Activated CD4-positive, CD25-positive, alpha-beta regulatory T cell treated with anti-CD3 and anti-CD28 coated beads, Interleukin-2, amount 50 U/mL, for 16 hours (primary cell): ENCODE data around the gene ATG10.
"Not testable (repeated sequence)": the region's sequence is repeated elsewhere in the genome, so short reads cannot be mapped to it uniquely, and the experiment has no call there.

ENCODE experiments used
- DNase-seq: peaks from one replicate; pipeline ENCODE4 v3.0.0-alpha.2; 2020; ENCODE audit warnings: low read depth, low spot score

Gene ATG10

GRCh38 chr5:82119889-82120288 is 148.1 kb downstream of the ATG10 start:
- DNase-seq: no peak

- no peak for DNase-seq
Observed at GRCh38 chr5:82129723-82130285, 158.0 kb downstream of the ATG10 start.

- no peak for DNase-seq
Observed at GRCh38 chr5:82130602-82131001, 158.8 kb downstream of the ATG10 start.

- no peak for DNase-seq
Observed at GRCh38 chr5:82137205-82137604, 165.4 kb downstream of the ATG10 start.

- not testable (repeated sequence) for DNase-seq
Observed at GRCh38 chr5:82139837-82140236, 168.0 kb downstream of the ATG10 start.

GRCh38 chr5:82142217-82142841 is 170.5 kb downstream of the ATG10 start:
- no peak for DNase-seq

GRCh38 chr5:82142928-82143577 is 171.2 kb downstream of the ATG10 start:
- no peak for DNase-seq

GRCh38 chr5:82147860-82148573 is 176.2 kb downstream of the ATG10 start:
- no peak for DNase-seq

- no peak for DNase-seq
Observed at GRCh38 chr5:82149434-82149833, 177.6 kb downstream of the ATG10 start.

GRCh38 chr5:82150559-82150958 is 178.7 kb downstream of the ATG10 start:
- DNase-seq: no peak

- no peak for DNase-seq
Observed at GRCh38 chr5:82151204-82151603, 179.4 kb downstream of the ATG10 start.

- no peak for DNase-seq
Observed at GRCh38 chr5:82151662-82152061, 179.8 kb downstream of the ATG10 start.

- DNase-seq: no peak
Observed at GRCh38 chr5:82152978-82153481, 181.2 kb downstream of the ATG10 start.

- DNase-seq: no peak
Observed at GRCh38 chr5:82154776-82155175, 183.0 kb downstream of the ATG10 start.

GRCh38 chr5:82155305-82155704 is 183.5 kb downstream of the ATG10 start:
- no peak for DNase-seq

- DNase-seq: no peak
Observed at GRCh38 chr5:82156874-82157273, 185.1 kb downstream of the ATG10 start.

GRCh38 chr5:82158755-82159413 is 187.1 kb downstream of the ATG10 start:
- no peak for DNase-seq

- DNase-seq: no peak
Observed at GRCh38 chr5:82160948-82161347, 189.1 kb downstream of the ATG10 start.

GRCh38 chr5:82162573-82162972 is 190.8 kb downstream of the ATG10 start:
- no peak for DNase-seq

GRCh38 chr5:82163452-82164175 is 191.8 kb downstream of the ATG10 start:
- no peak for DNase-seq
